Central memory CD8-positive, alpha-beta T cell (primary cell): ENCODE results near the gene BABAM1.
"Not testable (repeated sequence)": the region's sequence is repeated elsewhere in the genome, so short reads cannot be mapped to it uniquely, and the experiment has no call there.

ENCODE experiments used
- ATAC-seq: fragments of 150-1000 bp; cut with Tn5 transposase; replicated peaks from 2 replicates; pipeline ENCODE4 v1.10.0; 2022; ENCODE audit warnings: mild to moderate bottlenecking, moderate FRiP score, moderate number of reproducible peaks; ENCODE audit not compliant: poor library complexity, severe bottlenecking; ENCODE audit errors: extremely low read depth
- DNase-seq, 2 donors: peaks; one replicate each; pipeline ENCODE4 v3.0.0; 2021; ENCODE audit warnings: low spot score in 2 of 2
- H3K27ac Mint-ChIP-seq: one replicate; pipeline ENCODE4 v1.8.0; 2022; ENCODE audit warnings: low read depth, mild to moderate bottlenecking, moderate library complexity, mixed read lengths
- H3K27me3 Mint-ChIP-seq: one replicate; pipeline ENCODE4 v1.8.0; 2022; ENCODE audit warnings: mixed read lengths
- H3K36me3 Mint-ChIP-seq: one replicate; pipeline ENCODE4 v1.8.0; 2022; ENCODE audit warnings: mild to moderate bottlenecking, moderate library complexity, mixed read lengths; ENCODE audit not compliant: insufficient read depth
- H3K4me1 Mint-ChIP-seq: one replicate; pipeline ENCODE4 v1.8.0; 2022; ENCODE audit warnings: mixed read lengths
- H3K4me3 Mint-ChIP-seq: one replicate; pipeline ENCODE4 v1.8.0; 2022; ENCODE audit warnings: mild to moderate bottlenecking, moderate library complexity, mixed read lengths
- H3K9me3 Mint-ChIP-seq: one replicate; pipeline ENCODE4 v1.8.0; 2022; ENCODE audit warnings: mixed read lengths

BABAM1 gene

DNA sequence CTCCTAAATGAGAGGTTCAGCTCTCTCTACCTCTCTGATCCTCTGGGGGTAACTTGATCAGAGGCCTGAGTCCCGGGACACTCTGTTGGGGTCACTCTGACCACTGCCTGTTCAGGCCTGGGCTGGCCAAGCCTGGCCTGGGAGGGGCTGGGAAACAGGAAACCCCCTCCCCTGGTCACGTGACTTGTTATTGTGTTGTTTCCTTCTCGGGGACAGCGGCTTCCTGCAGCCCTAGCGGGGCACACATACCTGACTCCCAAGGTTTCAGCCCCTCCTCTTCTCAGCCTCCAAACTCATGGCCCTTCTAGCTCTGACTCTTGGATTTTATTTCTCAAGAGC, 2.6 kb upstream of the BABAM1 start, which contains the start of gene USHBP1:
USHBP1 (minus strand) TSS at position 105 of the 339 bp plus-strand sequence. CDS start 446 bp downstream, outside the sequence.
- no peak within 1 kb of the TSS for H3K27ac Mint-ChIP-seq
- no peaks in the 10 kb centered on the region for H3K9me3 Mint-ChIP-seq
- DNase-seq (no peak), ATAC-seq (no peak)
- no peaks in the 10 kb centered on the region for H3K27me3 Mint-ChIP-seq
- peaks cover 16% of the 10 kb centered on the region for H3K36me3 Mint-ChIP-seq
- peaks cover 20% of the 10 kb centered on the region for H3K4me1 Mint-ChIP-seq
- no peak within 1 kb of the TSS for H3K4me3 Mint-ChIP-seq

DNA sequence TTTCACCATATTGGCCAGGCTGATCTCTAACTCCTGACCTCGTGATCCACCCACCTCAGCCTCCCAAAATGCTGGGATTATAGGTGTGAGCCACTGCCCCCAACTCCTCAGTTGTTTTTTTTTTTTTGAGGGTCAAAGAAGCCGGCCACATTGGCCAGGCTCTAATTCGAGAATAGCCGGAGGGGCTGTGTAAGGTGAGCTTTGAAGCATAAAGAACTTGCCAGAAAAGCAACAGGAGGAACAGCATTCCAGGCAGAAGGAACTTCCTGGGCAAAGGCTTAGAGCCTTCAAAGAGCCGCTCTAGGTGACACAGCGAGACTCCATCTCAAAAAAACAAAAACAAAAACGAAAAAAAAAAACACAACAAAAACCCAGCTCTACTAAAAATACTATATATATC, 1.2 kb upstream of the BABAM1 start:
- no peak for ATAC-seq
- Mint-ChIP-seq H3K4me3 (no peak overlapping the region), H3K27ac (no peak overlapping the region)

DNA sequence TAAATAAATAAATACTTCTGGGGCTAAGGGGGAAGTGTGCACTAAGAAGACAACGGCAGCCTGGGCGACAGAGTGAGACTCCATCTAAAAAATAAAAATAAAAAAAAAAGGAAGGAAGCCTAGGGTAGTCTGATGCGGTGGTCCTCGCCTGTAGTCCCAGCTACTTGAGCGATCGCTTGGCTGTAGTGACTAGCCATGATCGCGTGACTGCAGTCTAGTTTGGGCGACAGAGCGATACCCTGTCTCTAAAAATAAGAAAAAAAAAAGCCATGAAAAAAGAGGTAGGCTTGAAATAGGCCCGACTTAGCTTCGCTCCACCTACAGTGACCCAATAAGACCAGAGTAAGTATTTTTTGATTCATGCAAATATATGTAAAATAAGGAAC, 661 bp upstream of the BABAM1 start:
- no peaks in the 10 kb centered on the region for H3K27me3 Mint-ChIP-seq
- peak overlapping the region; percentile 61 for H3K27ac Mint-ChIP-seq
- peaks cover 13% of the 10 kb centered on the region for H3K4me1 Mint-ChIP-seq
- H3K4me3 Mint-ChIP-seq: peak overlapping the region; percentile 72
- ATAC-seq (peak; percentile 0), DNase-seq (no peak)
- peaks cover 30% of the 10 kb centered on the region for H3K36me3 Mint-ChIP-seq
- H3K9me3 Mint-ChIP-seq: no peaks in the 10 kb centered on the region

More for the DNA sequence above, 1.2 kb upstream of the BABAM1 start:
- DNase-seq: no peak
- Mint-ChIP-seq H3K4me1 (peaks cover 14% of the 10 kb centered on the region), H3K9me3 (no peaks in the 10 kb centered on the region), H3K27me3 (no peaks in the 10 kb centered on the region), H3K36me3 (peaks cover 25% of the 10 kb centered on the region)

DNA sequence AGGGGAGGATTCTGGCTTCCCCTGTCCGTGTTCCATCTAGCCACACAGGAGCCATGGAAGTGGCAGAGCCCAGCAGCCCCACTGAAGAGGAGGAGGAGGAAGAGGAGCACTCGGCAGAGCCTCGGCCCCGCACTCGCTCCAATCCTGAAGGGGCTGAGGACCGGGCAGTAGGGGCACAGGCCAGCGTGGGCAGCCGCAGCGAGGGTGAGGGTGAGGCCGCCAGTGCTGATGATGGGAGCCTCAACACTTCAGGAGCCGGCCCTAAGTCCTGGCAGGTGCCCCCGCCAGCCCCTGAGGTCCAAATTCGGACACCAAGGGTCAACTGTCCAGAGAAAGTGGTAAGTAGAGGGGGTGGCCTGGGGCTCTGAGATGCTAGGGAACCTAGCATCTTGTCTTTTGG, 1.5 kb downstream of the BABAM1 start:
- H3K4me1 Mint-ChIP-seq: peaks cover 13% of the 10 kb centered on the region
- peak overlapping the region; percentile 72 for H3K4me3 Mint-ChIP-seq
- H3K27ac Mint-ChIP-seq: no peak overlapping the region
- peaks cover 45% of the 10 kb centered on the region for H3K36me3 Mint-ChIP-seq
- H3K27me3 Mint-ChIP-seq: no peaks in the 10 kb centered on the region
- H3K9me3 Mint-ChIP-seq: no peaks in the 10 kb centered on the region
- no peak for DNase-seq
- ATAC-seq: no peak

DNA sequence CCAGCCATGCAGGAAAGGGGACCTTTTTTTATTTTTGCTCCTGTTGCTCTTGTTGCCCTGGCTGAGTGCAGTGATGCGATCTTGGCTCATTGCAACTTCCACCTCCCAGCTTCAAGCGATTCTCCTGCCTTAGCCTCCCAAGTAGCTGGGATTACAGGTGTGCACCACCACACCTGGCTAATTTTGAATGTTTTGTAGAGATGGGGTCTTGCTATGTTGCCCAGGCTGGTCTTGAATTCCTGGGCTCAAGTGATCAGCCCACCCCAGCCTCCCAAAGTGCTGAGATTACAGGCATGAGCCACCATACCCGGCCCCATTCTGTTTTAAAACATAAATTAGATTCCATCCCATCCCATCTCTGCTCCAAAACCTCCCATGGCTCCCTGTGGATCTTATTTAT, 7.6 kb downstream of the BABAM1 start:
- not testable (repeated sequence) for H3K27me3 Mint-ChIP-seq, ATAC-seq, DNase-seq, H3K27ac Mint-ChIP-seq, H3K9me3 Mint-ChIP-seq, H3K4me1 Mint-ChIP-seq, H3K4me3 Mint-ChIP-seq
- H3K36me3 Mint-ChIP-seq: peaks cover 49% of the 10 kb centered on the region

DNA sequence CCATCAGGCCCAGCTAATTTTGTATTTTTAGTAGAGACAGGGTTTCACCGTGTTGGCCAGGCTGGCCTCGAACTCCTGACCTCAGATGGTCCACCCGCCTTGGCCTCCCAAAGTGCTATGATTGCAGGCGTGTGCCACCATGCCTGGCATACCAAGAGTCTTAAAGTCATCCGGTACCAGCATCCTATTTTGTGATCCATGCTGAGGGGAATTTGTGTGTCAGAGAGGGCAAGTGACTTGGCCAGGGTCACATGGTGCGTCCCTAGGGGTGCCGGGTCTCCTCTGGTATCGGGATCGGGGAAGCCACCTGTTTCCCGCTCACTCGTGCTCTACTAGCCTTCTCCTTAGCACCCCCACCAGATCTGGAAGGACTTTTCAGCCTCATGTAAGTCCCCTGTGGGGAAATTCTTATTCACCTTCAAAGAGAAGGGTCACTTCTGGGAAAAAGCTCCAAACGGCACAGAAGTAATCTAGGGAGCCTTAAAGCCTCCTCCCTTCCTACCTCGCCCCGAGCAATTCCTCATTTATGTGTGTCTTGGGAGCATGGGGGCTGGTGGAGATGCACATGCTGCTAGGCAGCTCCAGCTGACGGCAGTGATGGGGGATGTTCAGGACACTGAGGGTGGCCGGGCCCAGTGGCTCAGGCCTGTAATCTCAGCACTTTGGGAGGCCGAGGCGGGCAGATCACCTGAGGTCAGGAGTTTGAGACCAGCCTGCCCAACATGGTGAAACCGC, 8.4 kb downstream of the BABAM1 start:
- Mint-ChIP-seq H3K27ac (no peak overlapping the region), H3K9me3 (no peaks in the 10 kb centered on the region), H3K36me3 (peaks cover 44% of the 10 kb centered on the region), H3K4me3 (no peak overlapping the region), H3K27me3 (no peaks in the 10 kb centered on the region), H3K4me1 (no peaks in the 10 kb centered on the region)
- ATAC-seq (no peak), DNase-seq (no peak)

DNA sequence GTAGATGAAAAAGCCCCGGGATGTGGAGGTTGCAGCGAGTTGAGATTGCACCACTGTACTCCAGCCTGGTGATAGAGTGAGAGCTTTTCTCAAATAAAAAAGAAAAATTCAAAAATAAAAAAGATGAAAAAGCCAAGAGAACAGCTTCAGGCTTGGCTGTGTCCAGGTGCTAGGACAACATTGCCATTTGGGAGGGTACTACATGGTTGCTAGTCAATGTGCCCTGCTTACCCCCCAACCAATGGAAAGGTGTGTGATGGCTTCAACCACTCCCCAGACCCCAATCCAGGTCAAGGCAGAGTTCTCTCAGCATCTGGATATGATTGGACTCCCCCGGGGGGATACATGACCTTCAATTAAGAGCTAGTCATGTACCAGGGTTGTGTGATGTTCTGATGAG, 12.2 kb downstream of the BABAM1 start:
- Mint-ChIP-seq H3K27ac (no peak overlapping the region), H3K4me1 (peaks cover 13% of the 10 kb centered on the region), H3K27me3 (no peaks in the 10 kb centered on the region), H3K4me3 (no peak overlapping the region), H3K36me3 (peaks cover 21% of the 10 kb centered on the region), H3K9me3 (no peaks in the 10 kb centered on the region)
- ATAC-seq (no peak), DNase-seq (no peak)

DNA sequence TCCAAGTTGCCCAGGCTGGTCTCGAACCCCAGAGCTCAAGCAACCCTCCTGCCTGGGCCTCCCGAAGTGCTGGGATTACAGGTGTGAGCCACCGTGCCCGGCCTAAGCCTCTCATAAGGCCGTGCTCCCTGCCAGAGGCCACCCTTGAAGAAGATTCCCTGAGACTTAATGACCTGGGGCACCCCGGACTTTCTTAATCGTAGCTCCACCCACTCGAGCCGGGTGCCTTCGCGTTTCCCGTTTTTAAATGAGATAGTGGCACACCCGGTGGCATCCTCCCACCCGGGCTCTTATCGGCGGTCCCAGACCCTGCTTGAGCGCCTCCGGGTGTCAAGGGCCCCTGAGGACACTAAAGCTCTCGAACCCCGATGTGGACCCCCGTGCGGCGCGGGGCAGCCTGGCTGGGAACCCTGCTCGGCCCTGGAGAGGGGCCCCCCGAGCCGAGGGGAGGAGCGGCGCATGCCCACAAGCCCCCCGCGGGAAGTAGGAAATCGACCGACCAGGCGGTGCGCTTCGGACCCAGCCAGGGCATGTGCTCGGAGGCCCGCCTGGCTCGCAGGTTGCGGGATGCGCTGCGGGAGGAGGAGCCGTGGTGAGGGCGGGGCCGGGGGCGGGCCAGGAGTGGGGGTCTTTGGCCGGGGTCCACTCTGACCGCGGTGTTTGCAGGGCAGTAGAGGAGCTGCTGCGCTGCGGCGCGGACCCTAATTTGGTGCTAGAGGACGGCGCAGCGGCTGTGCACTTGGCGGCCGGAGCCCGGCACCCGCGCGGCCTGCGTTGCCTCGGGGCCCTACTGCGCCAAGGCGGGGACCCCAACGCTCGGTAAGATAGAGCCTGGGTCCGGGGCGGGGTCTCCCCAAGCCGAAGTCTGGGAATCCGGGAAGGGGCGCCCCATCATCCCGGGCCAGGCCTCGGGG, 14.4 kb downstream of the BABAM1 start, which contains the start of gene ANKLE1:
ANKLE1 (plus strand) TSS at position 511 of the 914 bp plus-strand sequence; CDS start at position 531, 20 bp downstream.
- Mint-ChIP-seq H3K36me3 (peaks cover 13% of the 10 kb centered on the region), H3K4me3 (peak within 1 kb of the TSS; percentile 77), H3K27ac (no peak within 1 kb of the TSS), H3K4me1 (peaks cover 13% of the 10 kb centered on the region), H3K9me3 (no peaks in the 10 kb centered on the region), H3K27me3 (no peaks in the 10 kb centered on the region)
- DNase-seq: no peak
- ATAC-seq: peak; percentile 26

DNA sequence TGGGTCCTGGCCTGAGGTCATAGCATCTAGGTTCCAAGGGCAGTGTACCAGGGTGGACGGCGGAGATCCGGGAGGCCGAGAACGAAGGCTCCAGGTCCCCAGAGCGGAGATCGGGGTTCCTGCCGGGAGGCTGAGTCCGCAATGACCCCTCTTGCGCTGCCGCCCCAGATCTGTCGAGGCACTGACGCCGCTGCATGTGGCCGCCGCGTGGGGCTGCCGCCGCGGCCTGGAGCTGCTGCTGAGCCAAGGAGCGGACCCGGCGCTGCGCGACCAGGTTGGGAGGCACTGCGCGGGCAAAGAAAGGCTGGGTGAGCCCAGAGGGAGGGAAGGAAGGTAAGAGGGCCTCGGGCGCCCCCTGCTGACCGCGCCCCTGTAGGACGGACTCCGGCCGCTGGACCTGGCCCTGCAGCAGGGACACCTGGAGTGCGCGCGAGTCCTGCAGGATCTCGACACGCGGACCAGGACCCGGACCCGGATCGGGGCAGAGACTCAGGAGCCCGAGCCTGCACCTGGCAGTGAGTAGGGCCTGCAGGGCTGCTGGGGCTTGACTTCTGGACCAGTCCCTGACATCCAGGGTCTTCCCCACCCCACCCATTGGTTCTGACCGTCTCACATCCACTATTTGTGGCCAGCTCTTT, 15.4 kb downstream of the BABAM1 start:
- Mint-ChIP-seq H3K9me3 (no peaks in the 10 kb centered on the region), H3K4me3 (peak overlapping the region; percentile 77), H3K27ac (no peak overlapping the region), H3K4me1 (peaks cover 13% of the 10 kb centered on the region), H3K27me3 (no peaks in the 10 kb centered on the region), H3K36me3 (peaks cover 6% of the 10 kb centered on the region)
- peak; percentile 58 to 67 for DNase-seq
- peak; percentile 86 for ATAC-seq

DNA sequence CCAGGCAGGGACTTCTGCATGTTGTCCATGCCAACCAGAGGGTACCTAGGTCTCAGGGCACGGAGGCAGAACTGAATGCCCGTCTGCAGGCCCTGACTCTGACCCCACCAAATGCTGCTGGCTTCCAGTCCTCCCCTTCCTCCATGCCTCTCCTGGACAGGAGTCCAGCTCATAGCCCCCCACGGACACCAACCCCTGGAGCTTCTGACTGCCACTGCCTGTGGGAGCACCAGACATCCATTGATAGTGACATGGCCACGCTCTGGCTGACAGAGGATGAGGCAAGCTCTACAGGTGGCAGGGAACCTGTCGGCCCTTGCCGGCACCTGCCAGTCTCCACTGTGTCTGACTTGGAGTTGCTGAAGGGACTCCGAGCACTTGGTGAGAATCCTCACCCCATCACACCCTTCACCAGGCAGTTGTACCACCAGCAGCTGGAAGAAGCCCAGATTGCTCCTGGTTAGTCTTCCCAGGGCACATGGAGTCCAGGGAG, 16.3 kb downstream of the BABAM1 start:
- Mint-ChIP-seq H3K4me3 (peak overlapping the region; percentile 18), H3K36me3 (peaks cover 4% of the 10 kb centered on the region), H3K27ac (no peak overlapping the region), H3K9me3 (no peaks in the 10 kb centered on the region), H3K4me1 (peaks cover 13% of the 10 kb centered on the region), H3K27me3 (no peaks in the 10 kb centered on the region)
- no peak for DNase-seq
- ATAC-seq: no peak

DNA sequence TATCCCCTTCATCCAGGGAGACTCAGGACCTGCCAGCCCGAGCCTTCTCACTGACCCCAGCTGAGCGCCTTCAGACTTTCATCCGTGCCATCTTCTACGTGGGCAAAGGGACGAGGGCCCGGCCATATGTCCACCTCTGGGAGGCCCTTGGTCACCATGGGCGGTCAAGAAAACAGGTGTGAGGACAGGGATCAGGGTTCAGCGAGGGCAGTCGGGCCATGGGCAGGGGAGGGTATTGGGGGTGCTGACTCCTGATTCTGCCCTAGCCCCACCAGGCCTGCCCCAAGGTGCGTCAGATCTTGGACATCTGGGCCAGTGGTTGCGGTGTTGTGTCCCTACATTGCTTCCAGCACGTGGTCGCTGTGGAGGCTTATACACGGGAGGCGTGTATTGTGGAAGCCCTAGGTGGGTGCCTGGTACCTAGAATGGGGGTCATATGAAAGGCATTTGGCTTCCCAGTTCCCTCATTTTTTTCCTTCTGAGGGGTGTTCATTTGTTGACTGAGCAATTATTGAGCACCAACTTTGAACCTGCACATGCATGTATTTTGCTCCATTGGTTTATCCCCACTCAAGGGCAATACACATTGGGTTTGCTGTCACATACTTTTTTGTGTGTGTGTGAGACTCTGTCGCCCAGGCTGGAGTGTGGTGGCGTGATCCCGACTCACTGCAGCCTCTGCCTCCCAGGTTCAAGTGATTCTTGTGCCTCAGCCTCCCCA, 18.3 kb downstream of the BABAM1 start:
- ATAC-seq (no peak), DNase-seq (no peak)
- H3K36me3 Mint-ChIP-seq: no peaks in the 10 kb centered on the region
- H3K4me3 Mint-ChIP-seq: no peak overlapping the region
- no peaks in the 10 kb centered on the region for H3K9me3 Mint-ChIP-seq
- H3K27ac Mint-ChIP-seq: no peak overlapping the region
- H3K27me3 Mint-ChIP-seq: no peaks in the 10 kb centered on the region
- H3K4me1 Mint-ChIP-seq: peaks cover 13% of the 10 kb centered on the region

DNA sequence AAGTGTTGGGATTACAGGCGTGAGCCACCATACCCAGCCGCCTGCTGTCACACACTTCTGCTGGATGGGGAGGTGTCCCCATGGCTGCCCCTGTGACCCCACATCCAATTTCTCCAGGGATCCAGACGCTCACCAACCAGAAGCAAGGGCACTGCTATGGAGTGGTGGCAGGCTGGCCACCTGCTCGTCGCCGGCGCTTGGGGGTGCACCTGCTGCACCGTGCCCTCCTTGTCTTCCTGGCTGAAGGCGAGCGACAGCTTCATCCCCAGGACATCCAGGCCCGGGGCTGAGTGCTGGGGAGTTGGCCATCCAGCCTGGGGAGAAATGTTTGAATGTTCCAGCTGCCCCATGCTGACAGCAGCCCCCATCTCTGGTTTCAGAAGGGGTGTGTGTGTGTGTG, 19.0 kb downstream of the BABAM1 start:
- ATAC-seq (no peak), DNase-seq (no peak)
- no peak overlapping the region for H3K4me3 Mint-ChIP-seq
- no peaks in the 10 kb centered on the region for H3K9me3 Mint-ChIP-seq
- no peak overlapping the region for H3K27ac Mint-ChIP-seq
- no peaks in the 10 kb centered on the region for H3K27me3 Mint-ChIP-seq
- peaks cover 13% of the 10 kb centered on the region for H3K4me1 Mint-ChIP-seq
- no peaks in the 10 kb centered on the region for H3K36me3 Mint-ChIP-seq
